Measurements from ENCODE around the gene ODAD4. TPM values are rescaled to one million over a fixed set of nuclear protein-coding genes. Genes with fewer than 3 reads are reported as not detected.

ODAD4 gene
- total RNA-seq, 3 donors from 2014 or later (not counting 1 experiment from before 2014, with no cell fraction given): 0.70 to 2.9 (median 0.95) TPM

DNA sequence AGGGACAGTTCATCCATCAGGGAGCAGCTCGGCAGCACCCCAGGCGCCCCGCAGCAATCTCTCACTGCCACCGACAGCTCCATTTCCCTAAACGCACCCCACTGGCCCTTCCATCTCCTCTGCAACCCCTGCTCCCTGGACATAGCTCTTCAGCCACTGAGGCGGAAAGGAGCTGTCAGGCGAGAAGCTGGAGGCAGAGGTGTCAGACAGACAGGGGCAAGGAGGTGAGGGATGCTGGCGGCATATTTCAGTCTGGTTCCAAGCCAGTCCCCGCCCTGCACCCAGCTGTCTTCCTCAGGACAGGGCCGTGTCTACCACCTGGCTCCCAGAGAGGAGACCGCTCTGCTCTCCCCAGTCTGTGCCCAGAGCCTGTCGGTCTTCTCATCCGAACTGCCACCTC is 21.3 kb upstream of the ODAD4 start:
- H3K27me3 ChIP-seq (ENCODE audit: control insufficient read depth, insufficient read depth, low read length): no peaks in the 10 kb centered on the region
- H3K4me1 ChIP-seq (ENCODE audit: control insufficient read depth, insufficient read depth, low read length): no peaks in the 10 kb centered on the region
- H3K36me3 Mint-ChIP-seq: no peaks in the 10 kb centered on the region
- WGBS (ENCODE audit: insufficient coverage): 98% methylated on average over 13 of the region's 13 CpGs
- H3K4me3 Mint-ChIP-seq: no peak overlapping the region
- no peak overlapping the region for H3K27ac Mint-ChIP-seq
- ATAC-seq (no peak), DNase-seq (no peak)
- H3K4me1 Mint-ChIP-seq: peaks cover 16 to 26% of the 10 kb centered on the region in 2 donors
- no peak overlapping the region for H3K4me3 ChIP-seq (ENCODE audit: low read length)
- TF ChIP-seq, protein P1, sequence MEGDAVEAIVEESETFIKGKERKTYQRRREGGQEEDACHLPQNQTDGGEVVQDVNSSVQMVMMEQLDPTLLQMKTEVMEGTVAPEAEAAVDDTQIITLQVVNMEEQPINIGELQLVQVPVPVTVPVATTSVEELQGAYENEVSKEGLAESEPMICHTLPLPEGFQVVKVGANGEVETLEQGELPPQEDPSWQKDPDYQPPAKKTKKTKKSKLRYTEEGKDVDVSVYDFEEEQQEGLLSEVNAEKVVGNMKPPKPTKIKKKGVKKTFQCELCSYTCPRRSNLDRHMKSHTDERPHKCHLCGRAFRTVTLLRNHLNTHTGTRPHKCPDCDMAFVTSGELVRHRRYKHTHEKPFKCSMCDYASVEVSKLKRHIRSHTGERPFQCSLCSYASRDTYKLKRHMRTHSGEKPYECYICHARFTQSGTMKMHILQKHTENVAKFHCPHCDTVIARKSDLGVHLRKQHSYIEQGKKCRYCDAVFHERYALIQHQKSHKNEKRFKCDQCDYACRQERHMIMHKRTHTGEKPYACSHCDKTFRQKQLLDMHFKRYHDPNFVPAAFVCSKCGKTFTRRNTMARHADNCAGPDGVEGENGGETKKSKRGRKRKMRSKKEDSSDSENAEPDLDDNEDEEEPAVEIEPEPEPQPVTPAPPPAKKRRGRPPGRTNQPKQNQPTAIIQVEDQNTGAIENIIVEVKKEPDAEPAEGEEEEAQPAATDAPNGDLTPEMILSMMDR (IDR thresholded peaks at IDR 0.05): no peak
- no peaks in the 10 kb centered on the region for H3K9me3 ChIP-seq (ENCODE audit: control insufficient read depth, insufficient read depth, low read length)
- no peaks in the 10 kb centered on the region for H3K9me3 Mint-ChIP-seq
- H3K27me3 Mint-ChIP-seq (ENCODE audit: low read depth in 2 of 2): no peaks in the 10 kb centered on the region
- H3K36me3 ChIP-seq (ENCODE audit: control insufficient read depth, insufficient read depth, low read length): peaks cover 84% of the 10 kb centered on the region
- intact Hi-C loops (cut with micrococcal nuclease): no loop called here
- no peak overlapping the region for H3K27ac ChIP-seq (ENCODE audit: low read length)

DNA sequence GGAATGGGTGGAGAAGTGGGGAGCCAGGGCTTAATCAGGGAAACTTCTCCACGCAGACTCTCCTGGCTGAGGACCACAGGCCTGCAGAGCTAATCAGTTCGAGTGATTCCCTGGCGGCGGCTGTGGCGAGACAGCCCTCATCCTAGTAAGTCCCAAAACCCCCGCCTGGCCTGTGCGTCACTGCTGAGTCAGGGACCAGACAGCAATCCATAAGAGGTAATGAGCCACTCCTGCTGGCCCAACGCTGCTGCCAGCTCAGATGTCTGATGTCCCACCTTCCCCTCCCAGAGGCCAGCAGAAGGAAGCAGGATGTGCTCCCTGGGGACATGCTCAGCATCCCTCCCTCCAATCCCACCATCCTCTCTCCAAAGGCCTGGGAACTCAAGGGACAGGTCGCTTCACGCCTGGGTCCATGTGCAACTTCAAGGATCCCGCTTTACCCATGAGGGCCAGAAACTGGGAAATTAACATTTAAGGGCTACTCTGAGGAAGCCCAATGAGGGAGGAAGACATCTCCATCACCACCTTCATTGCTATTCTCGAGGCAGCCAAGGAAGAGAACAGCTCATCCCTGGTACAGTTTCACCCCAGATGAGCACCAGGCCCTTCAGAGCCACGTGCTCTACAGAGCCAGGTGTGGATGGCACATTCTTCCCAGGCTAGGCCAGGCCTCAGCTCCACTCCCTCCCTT is 19.6 kb upstream of the ODAD4 start:
- TF ChIP-seq, protein P1 (IDR thresholded peaks at IDR 0.05): no peak
- Histone ChIP-seq H3K4me3 (ENCODE audit: low read length) (no peak overlapping the region), H3K27me3 (ENCODE audit: control insufficient read depth, insufficient read depth, low read length) (no peaks in the 10 kb centered on the region), H3K4me1 (ENCODE audit: control insufficient read depth, insufficient read depth, low read length) (no peaks in the 10 kb centered on the region), H3K9me3 (ENCODE audit: control insufficient read depth, insufficient read depth, low read length) (no peaks in the 10 kb centered on the region), H3K36me3 (ENCODE audit: control insufficient read depth, insufficient read depth, low read length) (peaks cover 70% of the 10 kb centered on the region), H3K27ac (ENCODE audit: low read length) (no peak overlapping the region)
- H3K27ac Mint-ChIP-seq: no peak overlapping the region
- H3K4me1 Mint-ChIP-seq: peaks cover 29 to 41% of the 10 kb centered on the region in 2 donors
- DNase-seq (no peak), ATAC-seq (no peak)
- no peaks in the 10 kb centered on the region for H3K9me3 Mint-ChIP-seq
- WGBS (ENCODE audit: insufficient coverage): 97% methylated on average over 13 of the region's 13 CpGs
- intact Hi-C loops (cut with micrococcal nuclease): no loop called here
- H3K27me3 Mint-ChIP-seq (ENCODE audit: low read depth in 2 of 2): no peaks in the 10 kb centered on the region
- H3K36me3 Mint-ChIP-seq: no peaks in the 10 kb centered on the region
- H3K4me3 Mint-ChIP-seq: no peak overlapping the region

- DNase-seq: no peak
- Histone ChIP-seq H3K4me1 (ENCODE audit: control insufficient read depth, insufficient read depth, low read length) (peaks cover 11% of the 10 kb centered on the region), H3K27me3 (ENCODE audit: control insufficient read depth, insufficient read depth, low read length) (no peaks in the 10 kb centered on the region), H3K27ac (ENCODE audit: low read length) (no peak overlapping the region), H3K4me3 (ENCODE audit: low read length) (no peak overlapping the region), H3K36me3 (ENCODE audit: control insufficient read depth, insufficient read depth, low read length) (peaks cover 50% of the 10 kb centered on the region), H3K9me3 (ENCODE audit: control insufficient read depth, insufficient read depth, low read length) (no peaks in the 10 kb centered on the region)
- Mint-ChIP-seq H3K36me3 (no peaks in the 10 kb centered on the region), H3K9me3 (no peaks in the 10 kb centered on the region), H3K27me3 (ENCODE audit: low read depth in 2 of 2) (no peaks in the 10 kb centered on the region), H3K4me1 (peaks cover 41 to 49% of the 10 kb centered on the region in 2 donors), H3K27ac (peak overlapping the region in 1 of 2 donors; percentile 56), H3K4me3 (no peak overlapping the region)
- WGBS (ENCODE audit: insufficient coverage): 100% methylated on average over 1 of the region's 1 CpG
- intact Hi-C loops (cut with micrococcal nuclease): no loop called here
- TF ChIP-seq, protein P1 (IDR thresholded peaks at IDR 0.05): no peak
- ATAC-seq: no peak
Measured at GRCh38 chr17:41912925-41913324, 17.5 kb upstream of the ODAD4 start.

DNA sequence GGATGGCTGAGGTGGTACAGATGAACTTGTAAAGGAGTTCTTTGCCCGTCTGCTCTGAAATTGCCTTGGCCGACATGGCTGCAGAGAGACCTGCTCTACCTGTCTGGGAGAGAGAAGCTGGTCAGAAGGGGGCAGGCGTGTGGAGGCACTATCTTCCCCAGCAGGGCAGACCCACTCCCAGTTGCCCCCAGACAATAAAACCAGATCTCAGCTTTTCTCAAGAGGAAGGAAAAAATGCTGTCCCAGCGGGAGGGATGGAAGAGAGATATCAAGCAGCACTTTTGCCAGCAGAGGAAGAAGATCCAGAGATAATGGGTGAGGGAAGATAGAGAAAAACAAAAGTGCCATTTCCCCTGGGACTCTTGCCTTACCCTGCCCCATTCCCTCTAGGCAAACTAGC is 16.6 kb upstream of the ODAD4 start:
- intact Hi-C loops (cut with micrococcal nuclease): no loop called here
- peaks cover 41% of the 10 kb centered on the region for H3K36me3 ChIP-seq (ENCODE audit: control insufficient read depth, insufficient read depth, low read length)
- no peak overlapping the region for H3K4me3 ChIP-seq (ENCODE audit: low read length)
- Mint-ChIP-seq H3K9me3 (no peaks in the 10 kb centered on the region), H3K4me3 (no peak overlapping the region), H3K27me3 (ENCODE audit: low read depth in 2 of 2) (no peaks in the 10 kb centered on the region), H3K4me1 (peaks cover 41 to 49% of the 10 kb centered on the region in 2 donors), H3K36me3 (no peaks in the 10 kb centered on the region), H3K27ac (peak overlapping the region in 1 of 2 donors; percentile 56)
- TF ChIP-seq, protein P1 (IDR thresholded peaks at IDR 0.05): no peak
- no peaks in the 10 kb centered on the region for H3K9me3 ChIP-seq (ENCODE audit: control insufficient read depth, insufficient read depth, low read length)
- DNase-seq: no peak
- no peak overlapping the region for H3K27ac ChIP-seq (ENCODE audit: low read length)
- H3K27me3 ChIP-seq (ENCODE audit: control insufficient read depth, insufficient read depth, low read length): no peaks in the 10 kb centered on the region
- peaks cover 13% of the 10 kb centered on the region for H3K4me1 ChIP-seq (ENCODE audit: control insufficient read depth, insufficient read depth, low read length)
- WGBS (ENCODE audit: insufficient coverage): 88% methylated on average over 4 of the region's 4 CpGs
- no peak for ATAC-seq

Measured in natural killer cell (primary cell).